ENCODE data around the gene SLC43A3. TPM values are rescaled to one million over a fixed set of nuclear protein-coding genes. Genes with fewer than 3 reads are reported as not detected.

The SLC43A3 gene
- total RNA-seq, 2 experiments from 2014 or later, result 41.3 to 62.1 TPM

DNA sequence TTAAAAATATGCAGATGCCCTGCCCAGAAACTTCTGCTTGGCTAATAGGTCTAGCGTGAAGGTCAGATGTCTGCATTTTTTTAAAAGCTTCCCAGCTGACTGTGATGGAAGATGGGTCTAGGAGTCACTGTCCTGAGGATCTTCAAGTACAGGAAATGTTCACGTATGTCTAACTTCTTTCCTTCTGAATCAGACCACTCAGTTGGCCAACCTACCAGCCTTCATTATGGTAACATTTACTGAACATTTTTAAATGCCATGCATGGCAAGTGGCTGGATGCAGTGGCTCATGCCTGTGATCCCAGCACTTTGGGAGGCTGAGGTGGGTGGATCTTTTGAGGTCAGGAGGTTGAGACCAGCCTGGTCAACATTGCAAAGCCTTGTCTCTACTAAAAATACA is 35.4 kb downstream of the SLC43A3 start:
- no peak for TF ChIP-seq EZH2phosphoT487 (IDR thresholded peaks at IDR 0.05; ENCODE audit: borderline replicate concordance, low read depth, low read length)
- TF ChIP-seq, protein P1, sequence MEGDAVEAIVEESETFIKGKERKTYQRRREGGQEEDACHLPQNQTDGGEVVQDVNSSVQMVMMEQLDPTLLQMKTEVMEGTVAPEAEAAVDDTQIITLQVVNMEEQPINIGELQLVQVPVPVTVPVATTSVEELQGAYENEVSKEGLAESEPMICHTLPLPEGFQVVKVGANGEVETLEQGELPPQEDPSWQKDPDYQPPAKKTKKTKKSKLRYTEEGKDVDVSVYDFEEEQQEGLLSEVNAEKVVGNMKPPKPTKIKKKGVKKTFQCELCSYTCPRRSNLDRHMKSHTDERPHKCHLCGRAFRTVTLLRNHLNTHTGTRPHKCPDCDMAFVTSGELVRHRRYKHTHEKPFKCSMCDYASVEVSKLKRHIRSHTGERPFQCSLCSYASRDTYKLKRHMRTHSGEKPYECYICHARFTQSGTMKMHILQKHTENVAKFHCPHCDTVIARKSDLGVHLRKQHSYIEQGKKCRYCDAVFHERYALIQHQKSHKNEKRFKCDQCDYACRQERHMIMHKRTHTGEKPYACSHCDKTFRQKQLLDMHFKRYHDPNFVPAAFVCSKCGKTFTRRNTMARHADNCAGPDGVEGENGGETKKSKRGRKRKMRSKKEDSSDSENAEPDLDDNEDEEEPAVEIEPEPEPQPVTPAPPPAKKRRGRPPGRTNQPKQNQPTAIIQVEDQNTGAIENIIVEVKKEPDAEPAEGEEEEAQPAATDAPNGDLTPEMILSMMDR (conservative IDR thresholded peaks at IDR 0.05; ENCODE audit: low read length), result no peak
- H3K4me2 ChIP-seq (ENCODE audit: low read length), result no peak overlapping the region
- no TSS peak for BruUV-seq (replicated peaks)
- no peak overlapping the region for H2AFZ ChIP-seq (ENCODE audit: low read length)
- no peak overlapping the region for H3K27ac ChIP-seq (ENCODE audit: low read depth, low read length, poor library complexity, severe bottlenecking)
- no peaks in the 10 kb centered on the region for H3K36me3 ChIP-seq (ENCODE audit: insufficient read depth, low read length)
- DNase-seq (ENCODE audit: low spot score), result no peak
- ChIA-PET CTCF (ENCODE audit: unreplicated experiment) (no interaction called here), POLR2A (no interaction called here)
- no peaks in the 10 kb centered on the region for H4K20me1 ChIP-seq (ENCODE audit: insufficient read depth, low read length)
- no peaks in the 10 kb centered on the region for H3K9me2 ChIP-seq (ENCODE audit: insufficient read depth, low read length)
- H3K9me3 ChIP-seq (ENCODE audit: low read length), result no peaks in the 10 kb centered on the region
- no peak overlapping the region for H3K4me3 ChIP-seq (ENCODE audit: low read depth, low read length, poor library complexity, severe bottlenecking)
- H3K79me2 ChIP-seq (ENCODE audit: insufficient read depth, low read depth, low read length), result no peaks in the 10 kb centered on the region
- intact Hi-C loops (cut with micrococcal nuclease; ENCODE audit: unreplicated experiment), result no loop called here
- H3K4me1 ChIP-seq (ENCODE audit: insufficient read depth, low read length, poor library complexity, severe bottlenecking), result no peaks in the 10 kb centered on the region

DNA sequence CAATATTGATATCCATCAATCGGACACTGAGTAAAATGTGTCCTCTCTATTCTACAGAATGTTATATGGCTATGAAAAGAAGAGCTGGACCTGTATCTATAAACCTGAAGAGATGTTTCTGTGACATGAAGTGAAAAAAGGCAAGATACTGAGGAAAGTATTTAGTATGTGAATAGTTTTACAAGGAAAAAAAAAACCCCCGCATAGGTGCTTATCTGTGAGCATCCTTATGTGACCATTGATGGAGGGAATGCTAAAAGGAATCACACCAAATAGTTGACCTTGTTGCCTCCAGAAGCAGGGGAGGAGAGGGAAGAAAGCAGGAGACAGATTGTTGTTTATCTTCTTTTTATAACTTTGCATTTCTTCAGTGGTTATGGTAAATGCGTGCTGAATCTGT is 35.8 kb downstream of the SLC43A3 start:
- H3K4me3 ChIP-seq (ENCODE audit: low read depth, low read length, poor library complexity, severe bottlenecking), result no peak overlapping the region
- no peak for DNase-seq (ENCODE audit: low spot score)
- H3K79me2 ChIP-seq (ENCODE audit: insufficient read depth, low read depth, low read length), result no peaks in the 10 kb centered on the region
- no peak overlapping the region for H3K4me2 ChIP-seq (ENCODE audit: low read length)
- CTCF ChIA-PET (ENCODE audit: unreplicated experiment), result no interaction called here
- H4K20me1 ChIP-seq (ENCODE audit: insufficient read depth, low read length), result no peaks in the 10 kb centered on the region
- no peak for TF ChIP-seq EZH2phosphoT487 (IDR thresholded peaks at IDR 0.05; ENCODE audit: borderline replicate concordance, low read depth, low read length)
- TF ChIP-seq, protein P1 (conservative IDR thresholded peaks at IDR 0.05; ENCODE audit: low read length), result no peak
- H3K4me1 ChIP-seq (ENCODE audit: insufficient read depth, low read length, poor library complexity, severe bottlenecking), result no peaks in the 10 kb centered on the region
- H2AFZ ChIP-seq (ENCODE audit: low read length), result no peak overlapping the region
- no peak overlapping the region for H3K27ac ChIP-seq (ENCODE audit: low read depth, low read length, poor library complexity, severe bottlenecking)
- BruUV-seq (replicated peaks), result no TSS peak
- no peaks in the 10 kb centered on the region for H3K36me3 ChIP-seq (ENCODE audit: insufficient read depth, low read length)
- H3K9me2 ChIP-seq (ENCODE audit: insufficient read depth, low read length), result no peaks in the 10 kb centered on the region
- no peaks in the 10 kb centered on the region for H3K9me3 ChIP-seq (ENCODE audit: low read length)
- intact Hi-C loops (cut with micrococcal nuclease; ENCODE audit: unreplicated experiment), result no loop called here
- POLR2A ChIA-PET, result no interaction called here

GRCh38 chr11:57390535-57390934 is 36.4 kb downstream of the SLC43A3 start, which contains the start of gene PRG2:
Gene PRG2, minus strand, starts transcription at chr11:57390650. Its CDS starts 706 bp downstream, at chr11:57389944.
- CTCF ChIA-PET (ENCODE audit: unreplicated experiment), result no interaction called here
- H2AFZ ChIP-seq (ENCODE audit: low read length), result no peak within 1 kb of the TSS
- POLR2A ChIA-PET, result no interaction called here

More at GRCh38 chr11:57390535-57390934, 36.4 kb downstream of the SLC43A3 start, which contains the start of gene PRG2:
- Histone ChIP-seq H3K27ac (ENCODE audit: low read depth, low read length, poor library complexity, severe bottlenecking) (no peak within 1 kb of the TSS), H3K4me3 (ENCODE audit: low read depth, low read length, poor library complexity, severe bottlenecking) (no peak within 1 kb of the TSS), H4K20me1 (ENCODE audit: insufficient read depth, low read length) (no peaks in the 10 kb centered on the region), H3K79me2 (ENCODE audit: insufficient read depth, low read depth, low read length) (no peaks in the 10 kb centered on the region), H3K4me1 (ENCODE audit: insufficient read depth, low read length, poor library complexity, severe bottlenecking) (no peaks in the 10 kb centered on the region), H3K9me2 (ENCODE audit: insufficient read depth, low read length) (no peaks in the 10 kb centered on the region), H3K4me2 (ENCODE audit: low read length) (no peak within 1 kb of the TSS), H3K36me3 (ENCODE audit: insufficient read depth, low read length) (no peaks in the 10 kb centered on the region), H3K9me3 (ENCODE audit: low read length) (no peaks in the 10 kb centered on the region)
- intact Hi-C loops (cut with micrococcal nuclease; ENCODE audit: unreplicated experiment), result no loop called here
- TF ChIP-seq, protein P1 (conservative IDR thresholded peaks at IDR 0.05; ENCODE audit: low read length), result no peak
- no peak for TF ChIP-seq EZH2phosphoT487 (IDR thresholded peaks at IDR 0.05; ENCODE audit: borderline replicate concordance, low read depth, low read length)
- no TSS peak for BruUV-seq (replicated peaks)
- no peak for DNase-seq (ENCODE audit: low spot score)
